GM12878 (cell line): ENCODE measurements around the gene DYNC1H1. TPM values are rescaled to one million over a fixed set of nuclear protein-coding genes. Genes with fewer than 3 reads are reported as not detected.

Experiments used
- ATAC-seq: fragments of 200-7000 bp; cut with Tn5 transposase; 3 replicates; pipeline ENCODE4 v1.9.1; 2020; ENCODE audit warnings: mild to moderate bottlenecking, moderate library complexity
- BruUV-seq: library from RNA; stranded (reverse); fragments of 400-500 nt; replicated peaks from 2 replicates; lab custom pipeline; 2021; lab: Mats Ljungman, UMichigan
- CTCF ChIA-PET: fragments of 300-600 bp; sonication (Branson Sonifier 250); formaldehyde crosslinking; extraction: SDS; loops from one replicate; lab custom pipeline; 2021; ENCODE audit warnings: inconsistent platforms; lab: Yijun Ruan, JAX
- POLR2A ChIA-PET: fragments of 350-600 bp; formaldehyde crosslinking; extraction: SDS; loops from one replicate; lab custom pipeline; 2021; ENCODE audit warnings: inconsistent platforms; lab: Charles Lee
- RAD21 ChIA-PET: fragments of 300-600 bp; sonication (Branson Sonifier 250); formaldehyde crosslinking; loops from one replicate; lab custom pipeline; 2023; ENCODE audit warnings: antibody characterized with exemption; ENCODE audit not compliant: unreplicated experiment; lab: Charles Lee
- SMC1A ChIA-PET: fragments of 300-600 bp; sonication (Branson Sonifier 250); formaldehyde crosslinking; loops from one replicate; lab custom pipeline; 2023; ENCODE audit not compliant: unreplicated experiment, uncharacterized antibody; lab: Charles Lee
- DNase-seq: peaks from one replicate; pipeline ENCODE4 v3.0.0-alpha.2; 2011; ENCODE audit warnings: low read depth, low spot score
- FAIRE-seq: peaks from 3 replicates; lab custom pipeline; 2011; peaks lifted over from hg19 to GRCh38; lab: Jason Lieb, UNC
- H2AFZ ChIP-seq: 2 replicates; pipeline ENCODE4 v1.6.0; 2011; ENCODE audit warnings: low read depth, low read length, control low read depth; ENCODE audit not compliant: control insufficient read depth
- H3K27ac ChIP-seq: 2 replicates; pipeline ENCODE4 v1.5.1; 2011; ENCODE audit warnings: control low read depth; ENCODE audit not compliant: control insufficient read depth, insufficient read depth
- H3K27me3 ChIP-seq, 2 experiments: replicated peaks in 1 of 2; 2 replicates each; pipeline versions ENCODE4 v1.6.0 to v1.6.1; 2011; ENCODE audit warnings: low read length in 1 of 2; ENCODE audit not compliant: control insufficient read depth in 2 of 2, insufficient read depth in 2 of 2
- H3K36me3 ChIP-seq, 2 experiments: 2 replicates each; pipeline ENCODE4 v1.5.1; 2011; ENCODE audit warnings: low read length in 1 of 2; ENCODE audit not compliant: control insufficient read depth in 2 of 2, insufficient read depth in 2 of 2
- H3K4me1 ChIP-seq: 2 replicates; pipeline ENCODE4 v1.6.1; 2011; ENCODE audit warnings: mild to moderate bottlenecking, low read length, moderate library complexity, mixed read lengths; ENCODE audit not compliant: control insufficient read depth, insufficient read depth
- H3K4me2 ChIP-seq: 2 replicates; pipeline ENCODE4 v1.6.0; 2011; ENCODE audit warnings: control low read depth; ENCODE audit not compliant: control insufficient read depth, insufficient read depth
- H3K4me3 ChIP-seq: fragments of 200-600 bp; sonication (generic); 2 replicates; pipeline ENCODE4 v1.5.1; 2016
- H3K79me2 ChIP-seq: 2 replicates; pipeline ENCODE4 v1.6.0; 2011; ENCODE audit warnings: low read length; ENCODE audit not compliant: control insufficient read depth, insufficient read depth
- H3K9ac ChIP-seq: 2 replicates; pipeline ENCODE4 v1.8.0; 2011; ENCODE audit warnings: low read length, control low read depth, mixed read lengths; ENCODE audit not compliant: control insufficient read depth, insufficient read depth
- H3K9me3 ChIP-seq: replicated peaks from 3 replicates; pipeline ENCODE4 v1.5.1; 2011; ENCODE audit warnings: mild to moderate bottlenecking, low read length; ENCODE audit not compliant: control insufficient read depth, insufficient read depth
- H4K20me1 ChIP-seq: 2 replicates; pipeline ENCODE4 v1.6.0; 2011; ENCODE audit not compliant: control insufficient read depth, insufficient read depth
- BRCA1 ChIP-seq: IDR thresholded peaks from 2 replicates; pipeline ENCODE4 v1.6.1; 2011; ENCODE audit warnings: low read depth, low read length, improper control_type of control experiment
- CBX3 ChIP-seq: fragments of 200-600 bp; sonication (generic); IDR thresholded peaks from 2 replicates; pipeline ENCODE4 v1.6.1; 2016; ENCODE audit warnings: low read depth, borderline replicate concordance
- CREB1 ChIP-seq: IDR thresholded peaks from 2 replicates; pipeline ENCODE4 v1.6.1; 2012; ENCODE audit warnings: low read depth, mild to moderate bottlenecking, inconsistent platforms
- EZH2 ChIP-seq: IDR thresholded peaks from 2 replicates; pipeline ENCODE4 v1.6.1; 2012; ENCODE audit warnings: low read depth, mild to moderate bottlenecking, control low read depth, inconsistent platforms, low read length, borderline replicate concordance; ENCODE audit not compliant: control insufficient read depth
- GABPA ChIP-seq: IDR thresholded peaks from 2 replicates; pipeline ENCODE4 v1.6.1; 2014; ENCODE audit warnings: antibody characterized with exemption, low read depth, mild to moderate bottlenecking, inconsistent platforms
- JUND ChIP-seq: IDR thresholded peaks from 2 replicates; pipeline ENCODE4 v1.6.1; 2012; ENCODE audit warnings: low read depth, mild to moderate bottlenecking, low read length, improper control_type of control experiment, moderate library complexity
- KAT2A ChIP-seq: conservative IDR thresholded peaks from 2 replicates; pipeline ENCODE4 v1.6.1; 2011; ENCODE audit warnings: low read depth, low read length; ENCODE audit not compliant: control insufficient read depth
- KLF5 ChIP-seq: fragments of 450-650 bp; IDR thresholded peaks from 2 replicates; pipeline ENCODE4 v1.6.1; 2014; ENCODE audit warnings: mild to moderate bottlenecking; ENCODE audit not compliant: partially characterized antibody
- NR2C1 ChIP-seq: fragments of 450-650 bp; IDR thresholded peaks from 2 replicates; pipeline ENCODE4 v1.6.1; 2017; ENCODE audit warnings: antibody characterized with exemption, mild to moderate bottlenecking, moderate library complexity
- NR2C2 ChIP-seq: IDR thresholded peaks from 2 replicates; pipeline ENCODE4 v1.6.1; 2011; ENCODE audit warnings: borderline replicate concordance, low read depth; ENCODE audit not compliant: control insufficient read depth, insufficient read length
- POLR2AphosphoS5 ChIP-seq: IDR thresholded peaks from 2 replicates; pipeline ENCODE4 v1.6.1; 2011; ENCODE audit warnings: mild to moderate bottlenecking, low read length, inconsistent platforms
- SMARCA5 ChIP-seq: fragments of 450-650 bp; IDR thresholded peaks from 2 replicates; pipeline ENCODE4 v1.6.1; 2017; ENCODE audit warnings: mild to moderate bottlenecking
- SUPT20H ChIP-seq: IDR thresholded peaks from 2 replicates; pipeline ENCODE4 v1.6.1; 2011; ENCODE audit warnings: low read depth, mild to moderate bottlenecking, low read length, moderate library complexity, borderline replicate concordance; ENCODE audit not compliant: control insufficient read depth
- YY1 ChIP-seq: IDR thresholded peaks from 2 replicates; pipeline ENCODE4 v1.6.1; 2011; ENCODE audit warnings: low read depth, mild to moderate bottlenecking, low read length
- ZBED1 ChIP-seq: IDR thresholded peaks from 2 replicates; pipeline ENCODE4 v1.6.1; 2016; ENCODE audit warnings: borderline replicate concordance
- ZNF622 ChIP-seq: fragments of 450-650 bp; IDR thresholded peaks from 2 replicates; pipeline ENCODE4 v1.6.1; 2017; ENCODE audit warnings: mild to moderate bottlenecking, inconsistent platforms
- WGBS: methylation state at CpG from one replicate; pipeline ENCODE4 v1.1.6; 2016; ENCODE audit warnings: low lambda C conversion rate; ENCODE audit not compliant: insufficient replicate concordance, insufficient coverage; ENCODE audit errors: missing lambda C conversion rate; 5-methylcytosine and 5-hydroxymethylcytosine counted together
- in situ Hi-C: fragments of 300-500 bp; cut with MboI; formaldehyde crosslinking; loops from 9 replicates; pipeline ENCODE4 v1.14.3; 2018; ENCODE audit warnings: mixed read lengths
- intact Hi-C: fragments of 100-400 bp; cut with micrococcal nuclease; formaldehyde crosslinking; loops from one replicate; pipeline ENCODE4 v1.14.2; 2022; ENCODE audit not compliant: unreplicated experiment
- polyA plus RNA-seq, 11 experiments: library from polyadenylated mRNA; depleted of rRNA in 4 of 11; unstranded in 6 of 11; stranded (reverse) in 5 of 11; fragments of >200 nt; fragmentation: Nextera tagmentation in 4 of 11; fragmentation: Illumina TruSeq in 1 of 11; extraction: Ambion mirVana in 4 of 11; extraction: Trizol in 1 of 11; gene quantifications; 1 replicate in 1 of 11; 2 replicates in 10 of 11; pipeline versions ENCODE4 v1.2.1 to v1.2.3, GENCODE V29; 2011 to 2016; ENCODE audit warnings: inconsistent platforms in 2 of 11, missing spikeins in 2 of 11, low read depth in 1 of 11
- total RNA-seq, 4 experiments: library from RNA; depleted of rRNA in 3 of 4; stranded (reverse); fragments of >200 nt in 3 of 4; fragmentation: Illumina TruSeq in 1 of 4; extraction: Trizol in 1 of 4; gene quantifications; 2 replicates each; pipeline versions ENCODE4 v1.2.1 to v1.2.3, GENCODE V29; 2013 to 2021
- TF ChIP-seq, protein P1 (sequence below): fragments of 450-650 bp; IDR thresholded peaks from 2 replicates; pipeline ENCODE4 v1.6.1; 2014; ENCODE audit warnings: mild to moderate bottlenecking
- TF ChIP-seq, protein P2 (sequence below): fragments of 150-350 bp; IDR thresholded peaks from 2 replicates; pipeline ENCODE4 v1.6.1; 2014; ENCODE audit warnings: mild to moderate bottlenecking, low read depth, low read length
- TF ChIP-seq, protein P3 (sequence below): fragments of 150-350 bp; IDR thresholded peaks from 2 replicates; pipeline ENCODE4 v1.6.1; 2016; ENCODE audit warnings: low read depth, low read length

DYNC1H1 gene
- total and polyA plus RNA-seq, 10 of the 15 experiments (the other 5 are each of a cell fraction or from before 2014, with no cell fraction given) = 38.4 to 291 (median 111) TPM

DNA sequence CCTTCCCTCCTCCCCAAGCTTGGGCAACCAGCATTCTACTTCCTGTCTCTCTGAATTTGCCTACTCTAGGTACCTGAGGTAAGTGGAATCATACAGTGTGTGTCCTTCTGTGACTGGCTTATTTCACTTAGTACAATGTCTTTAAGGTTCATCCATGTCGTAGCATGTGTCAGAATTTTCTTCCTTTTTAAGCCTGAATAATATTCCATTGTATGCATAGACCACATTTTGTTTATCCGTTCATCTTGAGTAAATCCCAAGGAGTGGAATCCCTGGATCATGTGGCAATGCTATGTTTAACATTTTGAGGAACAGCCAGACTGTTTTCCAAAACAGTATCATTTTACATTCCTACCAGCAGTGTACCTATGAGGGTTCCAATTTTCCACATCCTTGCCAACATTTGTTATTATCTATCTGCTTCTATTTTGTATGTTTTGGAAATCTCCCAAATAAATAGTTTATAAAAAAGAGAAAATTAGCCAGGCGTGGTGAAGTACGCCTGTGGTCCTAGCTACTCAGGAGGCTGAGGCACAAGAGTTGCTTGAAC lies 110.1 kb downstream of the DYNC1H1 start (continued):
- no peak for TF ChIP-seq POLR2AphosphoS5
- TF ChIP-seq, protein P1, sequence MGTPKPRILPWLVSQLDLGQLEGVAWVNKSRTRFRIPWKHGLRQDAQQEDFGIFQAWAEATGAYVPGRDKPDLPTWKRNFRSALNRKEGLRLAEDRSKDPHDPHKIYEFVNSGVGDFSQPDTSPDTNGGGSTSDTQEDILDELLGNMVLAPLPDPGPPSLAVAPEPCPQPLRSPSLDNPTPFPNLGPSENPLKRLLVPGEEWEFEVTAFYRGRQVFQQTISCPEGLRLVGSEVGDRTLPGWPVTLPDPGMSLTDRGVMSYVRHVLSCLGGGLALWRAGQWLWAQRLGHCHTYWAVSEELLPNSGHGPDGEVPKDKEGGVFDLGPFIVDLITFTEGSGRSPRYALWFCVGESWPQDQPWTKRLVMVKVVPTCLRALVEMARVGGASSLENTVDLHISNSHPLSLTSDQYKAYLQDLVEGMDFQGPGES = no peak
- TF ChIP-seq SUPT20H = no peak
- TF ChIP-seq KLF5 = no peak
- no peak for TF ChIP-seq NR2C2
- TF ChIP-seq KAT2A = no peak

DNA sequence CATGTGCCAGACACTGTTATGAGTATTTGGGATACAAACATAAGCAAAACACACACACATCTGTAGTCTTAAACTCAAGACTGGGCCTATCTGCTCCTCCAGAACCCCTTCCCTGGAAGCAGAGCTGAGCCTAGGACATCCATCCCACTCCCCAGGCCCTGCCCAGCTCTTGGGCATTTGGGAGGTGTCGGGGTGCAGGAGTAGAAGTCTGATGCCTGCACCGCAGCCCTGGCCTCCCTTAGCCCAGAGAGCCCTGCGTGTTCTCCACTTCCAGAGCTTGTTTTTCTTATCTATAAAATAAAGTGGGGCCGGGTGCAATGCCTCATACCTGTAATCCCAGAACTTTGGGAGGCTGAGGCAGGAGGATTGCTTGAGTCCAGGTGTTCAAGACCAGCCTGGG lies 110.8 kb downstream of the DYNC1H1 start:
- no peak overlapping the region for H3K27ac ChIP-seq
- FAIRE-seq (no peak), ATAC-seq (no peak), DNase-seq (no peak)
- H3K9me3 ChIP-seq = no peaks in the 10 kb centered on the region; the same call in 2 of the 3 replicates
- no peak overlapping the region for H2AFZ ChIP-seq
- ChIA-PET SMC1A (no interaction called here), CTCF (interaction anchor here (0.6 to 1.0 kb wide), 3 partner anchors 23 to 368 kb away, joined by 3 to 4 read pairs (median 3); no protein-coding TSS in a partner anchor), RAD21 (interaction anchor here (0.5 kb wide), 1 partner anchor 255 kb away, joined by 3 read pairs; no protein-coding TSS in a partner anchor), POLR2A (interaction anchor here (1.1 kb wide), 1 partner anchor 109 kb away, joined by 3 read pairs; no protein-coding TSS in a partner anchor)
- no peaks in the 10 kb centered on the region for H3K79me2 ChIP-seq
- H3K4me1 ChIP-seq = no peaks in the 10 kb centered on the region
- WGBS = 80% methylated on average over 4 of the region's 4 CpGs
- H3K4me2 ChIP-seq = no peak overlapping the region
- in situ Hi-C loops = no loop called here
- no TSS peak for BruUV-seq
- H3K9ac ChIP-seq = no peak overlapping the region
- no peak overlapping the region for H3K4me3 ChIP-seq
- intact Hi-C loops = no loop called here
- no peaks in the 10 kb centered on the region for H3K27me3 ChIP-seq
- H4K20me1 ChIP-seq = no peaks in the 10 kb centered on the region
- peaks cover 2 to 8% of the 10 kb centered on the region in 2 experiments for H3K36me3 ChIP-seq
- TF ChIP-seq BRCA1 (no peak), SMARCA5 (no peak), JUND (no peak), NR2C1 (no peak), CREB1 (no peak), CBX3 (no peak), ZNF622 (no peak), ZBED1 (no peak), EZH2 (no peak), GABPA (no peak), YY1 (no peak)
- TF ChIP-seq, protein P2, sequence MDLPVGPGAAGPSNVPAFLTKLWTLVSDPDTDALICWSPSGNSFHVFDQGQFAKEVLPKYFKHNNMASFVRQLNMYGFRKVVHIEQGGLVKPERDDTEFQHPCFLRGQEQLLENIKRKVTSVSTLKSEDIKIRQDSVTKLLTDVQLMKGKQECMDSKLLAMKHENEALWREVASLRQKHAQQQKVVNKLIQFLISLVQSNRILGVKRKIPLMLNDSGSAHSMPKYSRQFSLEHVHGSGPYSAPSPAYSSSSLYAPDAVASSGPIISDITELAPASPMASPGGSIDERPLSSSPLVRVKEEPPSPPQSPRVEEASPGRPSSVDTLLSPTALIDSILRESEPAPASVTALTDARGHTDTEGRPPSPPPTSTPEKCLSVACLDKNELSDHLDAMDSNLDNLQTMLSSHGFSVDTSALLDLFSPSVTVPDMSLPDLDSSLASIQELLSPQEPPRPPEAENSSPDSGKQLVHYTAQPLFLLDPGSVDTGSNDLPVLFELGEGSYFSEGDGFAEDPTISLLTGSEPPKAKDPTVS = no peak
- TF ChIP-seq, protein P3, sequence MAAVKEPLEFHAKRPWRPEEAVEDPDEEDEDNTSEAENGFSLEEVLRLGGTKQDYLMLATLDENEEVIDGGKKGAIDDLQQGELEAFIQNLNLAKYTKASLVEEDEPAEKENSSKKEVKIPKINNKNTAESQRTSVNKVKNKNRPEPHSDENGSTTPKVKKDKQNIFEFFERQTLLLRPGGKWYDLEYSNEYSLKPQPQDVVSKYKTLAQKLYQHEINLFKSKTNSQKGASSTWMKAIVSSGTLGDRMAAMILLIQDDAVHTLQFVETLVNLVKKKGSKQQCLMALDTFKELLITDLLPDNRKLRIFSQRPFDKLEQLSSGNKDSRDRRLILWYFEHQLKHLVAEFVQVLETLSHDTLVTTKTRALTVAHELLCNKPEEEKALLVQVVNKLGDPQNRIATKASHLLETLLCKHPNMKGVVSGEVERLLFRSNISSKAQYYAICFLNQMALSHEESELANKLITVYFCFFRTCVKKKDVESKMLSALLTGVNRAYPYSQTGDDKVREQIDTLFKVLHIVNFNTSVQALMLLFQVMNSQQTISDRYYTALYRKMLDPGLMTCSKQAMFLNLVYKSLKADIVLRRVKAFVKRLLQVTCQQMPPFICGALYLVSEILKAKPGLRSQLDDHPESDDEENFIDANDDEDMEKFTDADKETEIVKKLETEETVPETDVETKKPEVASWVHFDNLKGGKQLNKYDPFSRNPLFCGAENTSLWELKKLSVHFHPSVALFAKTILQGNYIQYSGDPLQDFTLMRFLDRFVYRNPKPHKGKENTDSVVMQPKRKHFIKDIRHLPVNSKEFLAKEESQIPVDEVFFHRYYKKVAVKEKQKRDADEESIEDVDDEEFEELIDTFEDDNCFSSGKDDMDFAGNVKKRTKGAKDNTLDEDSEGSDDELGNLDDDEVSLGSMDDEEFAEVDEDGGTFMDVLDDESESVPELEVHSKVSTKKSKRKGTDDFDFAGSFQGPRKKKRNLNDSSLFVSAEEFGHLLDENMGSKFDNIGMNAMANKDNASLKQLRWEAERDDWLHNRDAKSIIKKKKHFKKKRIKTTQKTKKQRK = no peak
